T-helper 1 cell (primary cell): Measurements from ENCODE around the gene MCTS1.
"Not testable (repeated sequence)": the region's sequence is repeated elsewhere in the genome, so short reads cannot be mapped to it uniquely, and the experiment has no call there.

Source experiments
- DNase-seq, 5 donors: peaks; one replicate each; pipeline ENCODE4 v3.0.0-alpha.2; 2012 to 2020

Gene MCTS1

GRCh38 chrX:120629667-120630537, 26.0 kb downstream of the MCTS1 start, which contains the start of gene C1GALT1C1:
C1GALT1C1 (minus strand) TSS chrX:120630054; CDS start chrX:120627166, 2,888 bp downstream.
- DNase-seq = peak; percentile 82 to 95 (median 87)

GRCh38 chrX:120638619-120639018, 34.7 kb downstream of the MCTS1 start:
- no peak for DNase-seq

- DNase-seq = no peak
Observed at GRCh38 chrX:120642871-120643270, 39.0 kb downstream of the MCTS1 start.

GRCh38 chrX:120647127-120647526, 43.2 kb downstream of the MCTS1 start:
- no peak for DNase-seq

GRCh38 chrX:120652256-120652655, 48.4 kb downstream of the MCTS1 start:
- not testable (repeated sequence) for DNase-seq

GRCh38 chrX:120653000-120653399, 49.1 kb downstream of the MCTS1 start:
- no peak for DNase-seq

- no peak for DNase-seq
Observed at GRCh38 chrX:120660637-120661036, 56.7 kb downstream of the MCTS1 start.
